ENCODE measurements around the gene BPIFA3. TPM values are rescaled to one million over a fixed set of nuclear protein-coding genes. Genes with fewer than 3 reads are reported as not detected.

The BPIFA3 gene
- total RNA-seq = not detected

DNA sequence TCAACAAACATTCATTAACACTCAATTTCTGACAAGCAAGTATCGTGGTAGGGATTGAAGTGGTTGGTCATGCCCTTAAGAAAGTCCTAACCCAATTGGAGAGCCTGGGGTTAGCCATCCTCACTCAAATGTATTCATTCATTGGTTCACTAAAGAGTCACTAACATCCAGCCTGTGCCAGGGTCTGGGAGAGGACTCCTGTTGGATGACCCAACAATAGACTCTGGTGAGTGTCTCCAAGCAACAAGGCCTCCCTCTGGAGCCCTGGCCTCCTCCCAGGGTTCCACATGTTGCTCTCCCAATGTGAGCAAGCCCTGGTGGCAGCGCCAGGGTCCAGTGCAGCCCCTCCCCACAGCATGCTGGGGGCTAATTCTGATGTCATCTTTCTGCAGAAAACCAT is at the start of gene BPIFA3:
BPIFA3 (plus strand) TSS at position 301 of the 400 bp plus-strand sequence. CDS start 185 bp downstream, outside the sequence.

DNA sequence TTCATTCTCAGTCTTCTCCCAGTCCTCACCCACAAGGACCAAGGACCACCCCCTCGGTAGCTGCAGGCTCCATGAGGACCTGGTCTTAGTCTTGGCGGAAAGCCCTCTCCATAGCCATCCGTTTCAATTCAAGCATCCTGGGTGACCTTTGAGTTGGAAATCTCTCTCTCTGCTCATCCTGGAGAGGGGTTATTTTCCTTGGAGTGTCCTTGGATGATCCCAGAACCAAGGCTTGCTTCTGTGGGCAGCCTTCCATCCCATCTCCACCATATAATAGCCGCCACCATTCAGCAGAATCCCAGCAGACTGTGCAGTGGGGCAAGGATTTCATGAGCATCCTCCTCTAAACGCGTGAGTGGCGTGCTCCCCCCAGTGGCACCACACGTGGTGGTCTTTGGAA is 49.3 kb upstream of the BPIFA3 start, which contains the start of gene BPIFA2:
BPIFA2 (plus strand) TSS at position 301 of the 400 bp plus-strand sequence. CDS start 987 bp downstream, outside the sequence.

DNA sequence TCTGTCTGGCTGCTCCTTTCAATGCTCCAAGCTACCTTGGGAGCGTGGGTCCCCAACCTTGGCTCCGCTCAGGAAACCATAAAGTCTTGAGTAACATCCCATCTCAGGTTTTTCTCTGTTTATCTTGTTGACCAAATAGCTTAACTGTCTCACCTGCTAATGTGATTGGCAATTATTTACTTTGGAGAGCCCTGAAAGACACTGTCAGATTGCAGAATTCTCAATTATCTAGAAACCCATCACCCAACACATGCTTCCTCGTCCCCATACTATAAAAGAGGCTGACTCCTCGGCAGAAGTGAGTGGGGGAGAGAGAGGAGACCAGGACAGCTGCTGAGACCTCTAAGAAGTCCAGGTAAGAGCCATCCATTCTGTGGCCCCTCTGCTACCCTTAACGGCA is 18.5 kb downstream of the BPIFA3 start, which contains the start of gene BPIFA1:
BPIFA1 (plus strand) TSS at position 301 of the 400 bp plus-strand sequence. CDS start 1,716 bp downstream, outside the sequence.

Other genes starting within 250 kb of the BPIFA3 start
- gene SUN5, start 212.9 kb upstream of the BPIFA3 start, total RNA-seq = not detected
- gene BPIFB2, start 209.6 kb upstream of the BPIFA3 start, total RNA-seq = not detected
- gene BPIFB6, start 185.7 kb upstream of the BPIFA3 start, total RNA-seq = not detected
- not detected for gene BPIFB3, start 163.4 kb upstream of the BPIFA3 start, total RNA-seq
- gene BPIFB4, start 137.7 kb upstream of the BPIFA3 start, total RNA-seq = not detected
- not detected for gene BPIFA2, start 49.2 kb upstream of the BPIFA3 start, total RNA-seq
- gene BPIFA1, start 18.6 kb downstream of the BPIFA3 start, total RNA-seq = not detected
- not detected for gene BPIFB1, start 65.9 kb downstream of the BPIFA3 start, total RNA-seq
- gene CDK5RAP1, start 184.2 kb downstream of the BPIFA3 start, total RNA-seq = 25.5 TPM
- 20.9 TPM for gene SNTA1, start 226.4 kb downstream of the BPIFA3 start, total RNA-seq